A673 (cell line): Measurements from ENCODE around the gene GYG1. TPM values are rescaled to one million over a fixed set of nuclear protein-coding genes. Genes with fewer than 3 reads are reported as not detected.

ENCODE experiments used
- BruUV-seq: library from RNA; stranded (reverse); fragments of 400-500 nt; replicated peaks from 2 replicates; lab custom pipeline; 2021; lab: Mats Ljungman, UMichigan
- CTCF ChIA-PET: fragments of 300-600 bp; sonication (Branson Sonifier 250); formaldehyde crosslinking; loops from one replicate; lab custom pipeline; 2022; ENCODE audit warnings: antibody characterized with exemption; lab: Charles Lee
- POLR2A ChIA-PET: fragments of 300-600 bp; sonication (Branson Sonifier 250); formaldehyde crosslinking; loops from one replicate; lab custom pipeline; 2022; ENCODE audit warnings: antibody characterized with exemption; ENCODE audit not compliant: low non-redundant PET; lab: Charles Lee
- DNase-seq: peaks from one replicate; pipeline ENCODE4 v3.0.0-alpha.2; 2015; ENCODE audit warnings: low spot score
- H3K27ac ChIP-seq: fragments of 200-600 bp; sonication (generic); 2 replicates; pipeline ENCODE4 v1.5.1; 2016; ENCODE audit warnings: mixed run types, low read depth, mild to moderate bottlenecking, mixed read lengths, antibody characterized with exemption, low read length; ENCODE audit not compliant: poor library complexity, severe bottlenecking
- H3K27me3 ChIP-seq: fragments of 200-600 bp; sonication (generic); replicated peaks from 2 replicates; pipeline ENCODE4 v1.6.1; 2017; ENCODE audit warnings: mixed run types, low read depth, mild to moderate bottlenecking, mixed read lengths, antibody characterized with exemption, low read length; ENCODE audit not compliant: insufficient read depth, poor library complexity
- H3K36me3 ChIP-seq: fragments of 200-600 bp; sonication (generic); 2 replicates; pipeline ENCODE4 v1.6.1; 2016; ENCODE audit warnings: mixed run types, mild to moderate bottlenecking, mixed read lengths, antibody characterized with exemption, low read length; ENCODE audit not compliant: insufficient read depth, poor library complexity, severe bottlenecking
- H3K4me1 ChIP-seq: fragments of 200-600 bp; sonication (generic); 2 replicates; pipeline ENCODE4 v1.6.1; 2017; ENCODE audit warnings: mixed run types, mild to moderate bottlenecking, mixed read lengths, antibody characterized with exemption, low read length; ENCODE audit not compliant: insufficient read depth, poor library complexity, severe bottlenecking
- H3K4me3 ChIP-seq: fragments of 200-600 bp; sonication (generic); 2 replicates; pipeline ENCODE4 v1.5.1; 2016; ENCODE audit warnings: low read depth, mixed run types, mild to moderate bottlenecking, mixed read lengths, low read length; ENCODE audit not compliant: poor library complexity, severe bottlenecking
- H3K9me3 ChIP-seq: fragments of 200-600 bp; sonication (generic); 2 replicates; pipeline ENCODE4 v1.6.1; 2016; ENCODE audit warnings: mixed run types, low read depth, mild to moderate bottlenecking, mixed read lengths, antibody characterized with exemption, low read length; ENCODE audit not compliant: poor library complexity, severe bottlenecking
- EZH2 ChIP-seq: fragments of 200-600 bp; sonication (generic); IDR thresholded peaks from 2 replicates; pipeline ENCODE4 v1.6.1; 2017; ENCODE audit warnings: borderline replicate concordance, low read depth, mild to moderate bottlenecking, mixed read lengths, antibody characterized with exemption, low read length; ENCODE audit not compliant: poor library complexity, severe bottlenecking
- intact Hi-C: fragments of 100-400 bp; cut with micrococcal nuclease; formaldehyde crosslinking; loops from one replicate; pipeline ENCODE4 v1.10.0; 2022; ENCODE audit not compliant: unreplicated experiment
- total RNA-seq: library from RNA; stranded (reverse); gene quantifications from 2 replicates; pipeline ENCODE4 v1.2.3, GENCODE V29; 2021
- TF ChIP-seq, protein P1 (sequence below): fragments of 300-800, 200-600 bp; sonication (generic); conservative IDR thresholded peaks from 2 replicates; pipeline ENCODE4 v1.5.1; 2017; ENCODE audit warnings: low read depth, mild to moderate bottlenecking, antibody characterized with exemption, low read length, moderate library complexity, mixed read lengths

GYG1 gene
- total RNA-seq, 1 experiment from 2014 or later = 5.1 TPM

DNA sequence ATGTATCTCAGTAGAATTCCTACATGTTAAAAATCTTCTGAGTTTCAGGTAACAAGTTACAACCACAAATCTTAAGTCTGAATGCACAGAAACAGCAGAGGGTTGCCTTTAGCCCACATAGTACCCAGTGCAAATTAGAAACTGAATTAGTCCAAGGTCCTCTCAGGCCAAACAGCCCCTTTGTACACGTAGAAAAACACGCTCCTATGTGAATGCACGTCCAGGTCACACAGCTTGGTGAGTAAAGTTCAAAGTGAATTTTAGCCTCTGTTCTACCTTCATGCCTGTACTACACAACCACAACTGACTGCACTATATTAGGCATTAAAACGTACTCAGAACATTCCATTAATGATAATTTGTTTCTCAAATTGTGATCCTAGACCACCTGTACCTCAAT, 46.3 kb downstream of the GYG1 start:
- H3K9me3 ChIP-seq = no peaks in the 10 kb centered on the region
- TF ChIP-seq, protein P1, sequence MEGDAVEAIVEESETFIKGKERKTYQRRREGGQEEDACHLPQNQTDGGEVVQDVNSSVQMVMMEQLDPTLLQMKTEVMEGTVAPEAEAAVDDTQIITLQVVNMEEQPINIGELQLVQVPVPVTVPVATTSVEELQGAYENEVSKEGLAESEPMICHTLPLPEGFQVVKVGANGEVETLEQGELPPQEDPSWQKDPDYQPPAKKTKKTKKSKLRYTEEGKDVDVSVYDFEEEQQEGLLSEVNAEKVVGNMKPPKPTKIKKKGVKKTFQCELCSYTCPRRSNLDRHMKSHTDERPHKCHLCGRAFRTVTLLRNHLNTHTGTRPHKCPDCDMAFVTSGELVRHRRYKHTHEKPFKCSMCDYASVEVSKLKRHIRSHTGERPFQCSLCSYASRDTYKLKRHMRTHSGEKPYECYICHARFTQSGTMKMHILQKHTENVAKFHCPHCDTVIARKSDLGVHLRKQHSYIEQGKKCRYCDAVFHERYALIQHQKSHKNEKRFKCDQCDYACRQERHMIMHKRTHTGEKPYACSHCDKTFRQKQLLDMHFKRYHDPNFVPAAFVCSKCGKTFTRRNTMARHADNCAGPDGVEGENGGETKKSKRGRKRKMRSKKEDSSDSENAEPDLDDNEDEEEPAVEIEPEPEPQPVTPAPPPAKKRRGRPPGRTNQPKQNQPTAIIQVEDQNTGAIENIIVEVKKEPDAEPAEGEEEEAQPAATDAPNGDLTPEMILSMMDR = no peak
- TF ChIP-seq EZH2 = no peak
- CTCF ChIA-PET = no interaction called here
- intact Hi-C loops = no loop called here
- H3K36me3 ChIP-seq = peaks cover 52% of the 10 kb centered on the region
- no peak for DNase-seq
- no peak overlapping the region for H3K27ac ChIP-seq
- H3K4me3 ChIP-seq = no peak overlapping the region
- H3K4me1 ChIP-seq = no peaks in the 10 kb centered on the region
- no peaks in the 10 kb centered on the region for H3K27me3 ChIP-seq
- POLR2A ChIA-PET = no interaction called here
- BruUV-seq = no TSS peak

DNA sequence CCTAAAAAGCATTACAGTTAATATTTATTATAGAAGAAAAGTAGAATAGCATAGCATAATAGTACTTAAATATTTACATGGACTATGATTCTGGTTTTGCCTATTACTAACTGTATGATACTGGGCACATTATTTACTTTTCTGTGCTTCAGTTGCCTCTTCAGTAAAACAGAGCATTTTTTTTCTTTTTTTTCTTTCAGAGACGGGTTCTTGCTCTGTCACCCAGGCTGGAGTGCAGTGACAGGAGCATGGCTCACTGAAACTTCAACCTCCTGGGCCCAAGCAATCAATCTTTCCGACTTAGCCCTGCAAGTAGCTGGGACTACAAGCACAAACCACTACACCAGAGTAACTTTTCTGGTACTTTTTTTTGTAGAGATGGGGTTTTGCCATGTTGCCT, 47.0 kb downstream of the GYG1 start:
- no peak for TF ChIP-seq EZH2
- TF ChIP-seq, protein P1 = no peak
- no peak for DNase-seq
- no TSS peak for BruUV-seq
- peaks cover 3% of the 10 kb centered on the region for H3K4me1 ChIP-seq
- no peaks in the 10 kb centered on the region for H3K9me3 ChIP-seq
- ChIA-PET CTCF (no interaction called here), POLR2A (no interaction called here)
- intact Hi-C loops = no loop called here
- H3K27ac ChIP-seq = no peak overlapping the region
- no peaks in the 10 kb centered on the region for H3K27me3 ChIP-seq
- H3K36me3 ChIP-seq = peaks cover 52% of the 10 kb centered on the region
- H3K4me3 ChIP-seq = no peak overlapping the region

DNA sequence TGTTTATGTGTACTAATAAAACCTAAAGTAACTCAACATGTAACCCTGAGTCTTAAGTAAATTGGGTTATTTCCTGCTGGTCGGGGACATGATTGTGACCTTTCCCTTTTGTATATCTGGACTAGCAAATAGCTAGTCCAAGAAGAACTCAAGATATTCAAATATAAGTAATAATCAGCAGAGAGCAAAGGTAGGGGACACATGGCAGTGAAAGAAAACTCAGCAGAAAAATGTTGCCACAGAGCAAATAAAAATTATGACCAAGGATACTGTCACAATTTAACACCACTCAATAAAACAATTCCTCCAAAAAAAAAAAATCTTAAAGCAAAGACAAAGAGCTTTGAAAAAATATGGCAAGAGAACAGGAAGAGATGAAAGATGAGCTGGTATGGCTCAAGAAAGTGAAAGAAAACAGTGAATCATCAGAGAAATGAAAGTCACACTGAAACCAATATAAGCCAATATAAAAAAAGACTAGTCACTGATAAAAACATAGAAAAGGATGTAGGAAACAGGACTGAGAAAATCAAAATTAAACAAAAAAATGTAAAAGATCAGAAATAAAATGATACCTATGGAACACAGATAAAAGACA, 51.5 kb downstream of the GYG1 start:
- intact Hi-C loops = no loop called here
- CTCF ChIA-PET = no interaction called here
- Histone ChIP-seq H3K27ac (no peak overlapping the region), H3K4me3 (no peak overlapping the region), H3K9me3 (no peaks in the 10 kb centered on the region), H3K27me3 (no peaks in the 10 kb centered on the region), H3K36me3 (peaks cover 39% of the 10 kb centered on the region), H3K4me1 (peaks cover 3% of the 10 kb centered on the region)
- POLR2A ChIA-PET = no interaction called here
- no peak for TF ChIP-seq EZH2
- TF ChIP-seq, protein P1 = no peak
- no peak for DNase-seq
- no TSS peak for BruUV-seq
